K562 (cell line): ENCODE data around the gene ZNF692. TPM values are rescaled to one million over a fixed set of nuclear protein-coding genes. Genes with fewer than 3 reads are reported as not detected.

Experiments used
- ATF2 ChIP-seq: sonication (generic); formaldehyde crosslinking; IDR thresholded peaks from 2 replicates; pipeline ENCODE4 v1.8.1; 2022; ENCODE audit warnings: missing genetic modification reagents
- C11orf30 ChIP-seq: fragments of 450-650 bp; IDR thresholded peaks from 2 replicates; pipeline ENCODE4 v1.6.1; 2016; ENCODE audit warnings: low read depth, mild to moderate bottlenecking
- FOXA1 ChIP-seq: fragments of 450-650 bp; IDR thresholded peaks from 2 replicates; pipeline ENCODE4 v1.6.1; 2016; ENCODE audit warnings: mild to moderate bottlenecking, borderline replicate concordance
- HDAC8 ChIP-seq: fragments of 450-650 bp; IDR thresholded peaks from 2 replicates; pipeline ENCODE4 v1.6.1; 2016; ENCODE audit warnings: mild to moderate bottlenecking, missing genetic modification characterization, moderate library complexity, missing compliant biosample characterization
- HLTF ChIP-seq: fragments of 450-650 bp; IDR thresholded peaks from 2 replicates; pipeline ENCODE4 v1.6.1; 2016
- HNRNPUL1 ChIP-seq: fragments of 200-400 bp; formaldehyde crosslinking; IDR thresholded peaks from 2 replicates; pipeline ENCODE4 v1.6.1; 2017; ENCODE audit warnings: low read length
- HOMEZ ChIP-seq: fragments of 250-450 bp; sonication (Bioruptor Pico); IDR thresholded peaks from 2 replicates; pipeline ENCODE4 v1.4.0; 2020; ENCODE audit warnings: mild to moderate bottlenecking, moderate library complexity
- IRF1 ChIP-seq: sonication (generic); formaldehyde crosslinking; IDR thresholded peaks from 2 replicates; pipeline ENCODE4 v1.8.0; 2022; ENCODE audit warnings: missing genetic modification reagents, mild to moderate bottlenecking, borderline replicate concordance
- MAFF ChIP-seq: IDR thresholded peaks from 2 replicates; pipeline ENCODE4 v1.6.1; 2012; ENCODE audit warnings: low read length, improper control_type of control experiment
- MEIS2 ChIP-seq: fragments of 450-650 bp; IDR thresholded peaks from 2 replicates; pipeline ENCODE4 v1.6.1; 2014; ENCODE audit warnings: mild to moderate bottlenecking; ENCODE audit not compliant: partially characterized antibody
- MYNN ChIP-seq, 2 experiments: sonication (generic); formaldehyde crosslinking in 1 of 2; IDR thresholded peaks; 2 replicates each; pipeline versions ENCODE4 v1.5.0 to v1.6.1; 2016 to 2020; ENCODE audit warnings: antibody characterized with exemption in 1 of 2, missing genetic modification reagents in 1 of 2
- NKRF ChIP-seq: fragments of 450-650 bp; IDR thresholded peaks from 2 replicates; pipeline ENCODE4 v1.6.1; 2016; ENCODE audit warnings: borderline replicate concordance
- PHB2 ChIP-seq: fragments of 450-650 bp; IDR thresholded peaks from 2 replicates; pipeline ENCODE4 v1.6.1; 2017; ENCODE audit warnings: low read depth
- POU5F1 ChIP-seq: fragments of 150-350 bp; IDR thresholded peaks from 2 replicates; pipeline ENCODE4 v1.6.1; 2014; ENCODE audit warnings: borderline replicate concordance, low read length, low read depth, mild to moderate bottlenecking; ENCODE audit not compliant: partially characterized antibody
- RBM14 ChIP-seq: fragments of 200-400 bp; formaldehyde crosslinking; IDR thresholded peaks from 2 replicates; pipeline ENCODE4 v1.6.1; 2018; ENCODE audit warnings: low read depth, mild to moderate bottlenecking, low read length, moderate library complexity, borderline replicate concordance; ENCODE audit not compliant: insufficient read depth
- SMARCA4 ChIP-seq: fragments of 450-650 bp; IDR thresholded peaks from 2 replicates; pipeline ENCODE4 v1.6.1; 2016
- TCF3 ChIP-seq: sonication (generic); formaldehyde crosslinking; IDR thresholded peaks from 2 replicates; pipeline ENCODE4 v1.4.0; 2020; ENCODE audit warnings: mild to moderate bottlenecking, missing genetic modification reagents
- TEAD4 ChIP-seq, 2 experiments: sonication (generic) in 1 of 2; formaldehyde crosslinking in 1 of 2; IDR thresholded peaks; 2 replicates each; pipeline versions ENCODE4 v1.6.1 to v1.8.0; 2012 to 2022; ENCODE audit warnings: borderline replicate concordance in 1 of 2, inconsistent platforms in 1 of 2, low read length in 1 of 2, mild to moderate bottlenecking in 1 of 2, missing genetic modification reagents in 1 of 2
- U2AF1 ChIP-seq: fragments of 200-400 bp; formaldehyde crosslinking; optimal IDR thresholded peaks from 2 replicates; pipeline ENCODE3; 2017; ENCODE audit warnings: mild to moderate bottlenecking, low read depth, low read length, moderate library complexity
- YBX1 ChIP-seq: fragments of 450-650 bp; IDR thresholded peaks from 2 replicates; pipeline ENCODE4 v1.7.1; 2016; ENCODE audit warnings: mild to moderate bottlenecking
- ZC3H11A ChIP-seq: IDR thresholded peaks from 2 replicates; pipeline ENCODE4 v1.6.1; 2012; ENCODE audit warnings: low read depth, low read length, improper control_type of control experiment
- ZNF41 ChIP-seq: fragments of 250-450 bp; sonication (Bioruptor Pico); conservative IDR thresholded peaks from 2 replicates; pipeline ENCODE4 v1.4.0; 2020; ENCODE audit warnings: mild to moderate bottlenecking
- ZNF507 ChIP-seq: conservative IDR thresholded peaks from 2 replicates; pipeline ENCODE4 v1.6.1; 2017; ENCODE audit warnings: missing genetic modification characterization, missing compliant biosample characterization
- ZNF696 ChIP-seq: fragments of 250-450 bp; sonication (Bioruptor Pico); conservative IDR thresholded peaks from 2 replicates; pipeline ENCODE4 v1.4.0; 2020; ENCODE audit warnings: mild to moderate bottlenecking, moderate library complexity
- ZNF75A ChIP-seq: fragments of 450-650 bp; formaldehyde crosslinking; IDR thresholded peaks from 2 replicates; pipeline ENCODE4 v1.4.0; 2020; ENCODE audit warnings: mild to moderate bottlenecking
- polyA plus RNA-seq, 8 experiments: library from polyadenylated mRNA; depleted of rRNA in 4 of 8; stranded (reverse) in 5 of 8; unstranded in 3 of 8; fragments of >200 nt; fragmentation: Nextera tagmentation in 2 of 8; fragmentation: Illumina TruSeq in 1 of 8; extraction: Ambion mirVana in 2 of 8; extraction: Trizol in 1 of 8; gene quantifications; 2 replicates each; pipeline versions ENCODE4 v1.2.1 to v1.2.3, GENCODE V29; 2011 to 2014; ENCODE audit warnings: inconsistent platforms in 1 of 8, missing spikeins in 1 of 8
- total RNA-seq, 7 experiments: library from RNA; depleted of rRNA in 6 of 7; stranded (reverse); fragments of >200 nt in 6 of 7; fragmentation: Illumina TruSeq in 2 of 7; extraction: Trizol in 2 of 7; gene quantifications; 2 replicates each; pipeline versions ENCODE4 v1.2.1 to v1.2.3, GENCODE V29; 2011 to 2021; ENCODE audit warnings: low replicate concordance in 1 of 7

Gene ZNF692
- total and polyA plus RNA-seq, 9 of the 15 experiments (the other 6 are each of a cell fraction or from before 2014, with no cell fraction given), result 8.4 to 143 (median 55.9) TPM

GRCh38 chr1:248872752-248873408, 14.0 kb upstream of the ZNF692 start (continued):
- TF ChIP-seq HOMEZ (CRISPR knock-in tag) (no peak), TCF3 (CRISPR knock-in tag) (no peak), IRF1 (no peak), ZC3H11A (no peak), SMARCA4 (no peak), ZNF41 (CRISPR knock-in tag) (no peak), ZNF696 (no peak), ZNF507 (tag) (no peak), MAFF (no peak), RBM14 (no peak), TEAD4 (IDR thresholded peaks at IDR 0.05; ENCODE audit: low read length) (0 out of 2 replicates have a peak, but pooled peaks have one; percentile 2), TEAD4 (CRISPR knock-in tag; IDR thresholded peaks at IDR 0.05; ENCODE audit: borderline replicate concordance) (no peak), MYNN (IDR thresholded peaks at IDR 0.05) (no peak), MYNN (CRISPR knock-in tag; IDR thresholded peaks at IDR 0.05) (no peak), POU5F1 (no peak), U2AF1 (no peak), YBX1 (no peak), PHB2 (no peak), HDAC8 (peak; percentile 34; the same call in 1 of the 2 replicates), FOXA1 (no peak), NKRF (no peak), ATF2 (CRISPR knock-in tag) (no peak), HLTF (no peak), C11orf30 (no peak), MEIS2 (no peak), HNRNPUL1 (no peak), ZNF75A (CRISPR knock-in tag) (no peak)
